HG03108 (cell line): ENCODE results near the gene GJA9.
"Not testable (repeated sequence)": the region's sequence is repeated elsewhere in the genome, so short reads cannot be mapped to it uniquely, and the experiment has no call there.

Source experiments
- ATAC-seq: cut with Tn5 transposase; IDR thresholded peaks from one replicate; pipeline ENCODE4 v1.9.1; 2021; ENCODE audit warnings: moderate library complexity; ENCODE audit not compliant: unreplicated experiment

Gene GJA9

GRCh38 chr1:38881487-38881886 is at the start of gene GJA9:
TSS of gene GJA9 (minus strand) at chr1:38881587. CDS start at chr1:38876098, 5,489 bp downstream.
- no peak for ATAC-seq

GRCh38 chr1:38929476-38929875 is 48.1 kb upstream of the GJA9 start:
- ATAC-seq = no peak

GRCh38 chr1:38929054-38929453 is 47.7 kb upstream of the GJA9 start:
- ATAC-seq = no peak

GRCh38 chr1:38926091-38926490 is 44.7 kb upstream of the GJA9 start:
- no peak for ATAC-seq

GRCh38 chr1:38925391-38925790 is 44.0 kb upstream of the GJA9 start:
- no peak for ATAC-seq

- ATAC-seq = no peak
Observed at GRCh38 chr1:38923607-38924006, 42.2 kb upstream of the GJA9 start.

GRCh38 chr1:38919130-38919529 is 37.7 kb upstream of the GJA9 start:
- ATAC-seq = no peak

GRCh38 chr1:38918568-38918967 is 37.2 kb upstream of the GJA9 start:
- ATAC-seq = no peak

- no peak for ATAC-seq
Observed at GRCh38 chr1:38917772-38918171, 36.4 kb upstream of the GJA9 start.

- ATAC-seq = no peak
Observed at GRCh38 chr1:38917337-38917736, 36.0 kb upstream of the GJA9 start.

GRCh38 chr1:38915352-38915948 is 34.1 kb upstream of the GJA9 start:
- no peak for ATAC-seq

GRCh38 chr1:38914908-38915307 is 33.5 kb upstream of the GJA9 start:
- ATAC-seq = not testable (repeated sequence)

- no peak for ATAC-seq
Observed at GRCh38 chr1:38908821-38909220, 27.4 kb upstream of the GJA9 start.

GRCh38 chr1:38905985-38906384 is 24.6 kb upstream of the GJA9 start:
- no peak for ATAC-seq

GRCh38 chr1:38899560-38899959 is 18.2 kb upstream of the GJA9 start:
- ATAC-seq = no peak

GRCh38 chr1:38898653-38899230 is 17.4 kb upstream of the GJA9 start:
- ATAC-seq = no peak

GRCh38 chr1:38896169-38896568 is 14.8 kb upstream of the GJA9 start:
- no peak for ATAC-seq

GRCh38 chr1:38892976-38893375 is 11.6 kb upstream of the GJA9 start:
- ATAC-seq = no peak

- no peak for ATAC-seq
Observed at GRCh38 chr1:38891753-38892152, 10.4 kb upstream of the GJA9 start.

- ATAC-seq = no peak
Observed at GRCh38 chr1:38889589-38889988, 8.2 kb upstream of the GJA9 start.

- ATAC-seq = no peak
Observed at GRCh38 chr1:38888423-38889333, 7.3 kb upstream of the GJA9 start.

- no peak for ATAC-seq
Observed at GRCh38 chr1:38885092-38885491, 3.7 kb upstream of the GJA9 start.
